GM23248 (cell line): Measurements from ENCODE around the gene RPL27.

Experiments
- EZH2 ChIP-seq: fragments of 200-600 bp; sonication (generic); IDR thresholded peaks from 2 replicates; pipeline ENCODE4 v1.6.1; 2018; ENCODE audit warnings: antibody characterized with exemption, mild to moderate bottlenecking; ENCODE audit not compliant: insufficient read depth, poor library complexity, severe bottlenecking
- EZH2phosphoT487 ChIP-seq: fragments of 200-600 bp; sonication (generic); IDR thresholded peaks from 2 replicates; pipeline ENCODE4 v1.6.1; 2018; ENCODE audit warnings: antibody characterized with exemption, moderate library complexity, mild to moderate bottlenecking, low read depth; ENCODE audit not compliant: insufficient read depth

DNA sequence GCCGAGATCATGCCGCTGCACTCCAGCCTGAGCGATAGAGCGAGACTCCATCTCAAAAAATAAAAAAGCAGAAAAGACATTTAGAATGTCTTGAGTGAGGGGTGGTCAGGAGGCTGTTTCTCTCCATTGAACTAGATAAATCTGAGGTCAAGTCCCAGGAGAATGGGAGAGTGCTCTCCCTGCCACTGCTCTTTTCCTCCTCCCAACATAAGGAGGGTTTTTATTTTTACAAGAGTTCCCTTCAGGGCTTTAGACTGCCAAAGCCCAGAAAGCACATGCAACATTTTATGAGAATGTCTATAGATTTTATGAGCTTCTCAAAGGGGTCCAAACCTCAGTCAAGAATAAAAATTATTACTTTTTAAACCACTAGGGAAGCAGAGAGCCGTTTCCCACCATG lies 28.4 kb downstream of the RPL27 start:
- TF ChIP-seq EZH2phosphoT487 (no peak), EZH2 (no peak)
